A673 (cell line): ENCODE data around the gene ENTHD1. TPM values are rescaled to one million over a fixed set of nuclear protein-coding genes. Genes with fewer than 3 reads are reported as not detected.

ENCODE experiments used
- BruUV-seq: library from RNA; stranded (reverse); fragments of 400-500 nt; replicated peaks from 2 replicates; lab custom pipeline; 2021; lab: Mats Ljungman, UMichigan
- CTCF ChIA-PET: fragments of 300-600 bp; sonication (Branson Sonifier 250); formaldehyde crosslinking; loops from one replicate; lab custom pipeline; 2022; ENCODE audit warnings: antibody characterized with exemption; lab: Charles Lee
- POLR2A ChIA-PET: fragments of 300-600 bp; sonication (Branson Sonifier 250); formaldehyde crosslinking; loops from one replicate; lab custom pipeline; 2022; ENCODE audit warnings: antibody characterized with exemption; ENCODE audit not compliant: low non-redundant PET; lab: Charles Lee
- DNase-seq: peaks from one replicate; pipeline ENCODE4 v3.0.0-alpha.2; 2015; ENCODE audit warnings: low spot score
- H3K27ac ChIP-seq: fragments of 200-600 bp; sonication (generic); 2 replicates; pipeline ENCODE4 v1.5.1; 2016; ENCODE audit warnings: mixed run types, low read depth, mild to moderate bottlenecking, mixed read lengths, antibody characterized with exemption, low read length; ENCODE audit not compliant: poor library complexity, severe bottlenecking
- H3K27me3 ChIP-seq: fragments of 200-600 bp; sonication (generic); replicated peaks from 2 replicates; pipeline ENCODE4 v1.6.1; 2017; ENCODE audit warnings: mixed run types, low read depth, mild to moderate bottlenecking, mixed read lengths, antibody characterized with exemption, low read length; ENCODE audit not compliant: insufficient read depth, poor library complexity
- H3K36me3 ChIP-seq: fragments of 200-600 bp; sonication (generic); 2 replicates; pipeline ENCODE4 v1.6.1; 2016; ENCODE audit warnings: mixed run types, mild to moderate bottlenecking, mixed read lengths, antibody characterized with exemption, low read length; ENCODE audit not compliant: insufficient read depth, poor library complexity, severe bottlenecking
- H3K4me1 ChIP-seq: fragments of 200-600 bp; sonication (generic); 2 replicates; pipeline ENCODE4 v1.6.1; 2017; ENCODE audit warnings: mixed run types, mild to moderate bottlenecking, mixed read lengths, antibody characterized with exemption, low read length; ENCODE audit not compliant: insufficient read depth, poor library complexity, severe bottlenecking
- H3K4me3 ChIP-seq: fragments of 200-600 bp; sonication (generic); 2 replicates; pipeline ENCODE4 v1.5.1; 2016; ENCODE audit warnings: low read depth, mixed run types, mild to moderate bottlenecking, mixed read lengths, low read length; ENCODE audit not compliant: poor library complexity, severe bottlenecking
- H3K9me3 ChIP-seq: fragments of 200-600 bp; sonication (generic); 2 replicates; pipeline ENCODE4 v1.6.1; 2016; ENCODE audit warnings: mixed run types, low read depth, mild to moderate bottlenecking, mixed read lengths, antibody characterized with exemption, low read length; ENCODE audit not compliant: poor library complexity, severe bottlenecking
- CTCF ChIP-seq: fragments of 300-800, 200-600 bp; sonication (generic); conservative IDR thresholded peaks from 2 replicates; pipeline ENCODE4 v1.5.1; 2017; ENCODE audit warnings: low read depth, mild to moderate bottlenecking, antibody characterized with exemption, low read length, moderate library complexity, mixed read lengths
- EZH2 ChIP-seq: fragments of 200-600 bp; sonication (generic); IDR thresholded peaks from 2 replicates; pipeline ENCODE4 v1.6.1; 2017; ENCODE audit warnings: borderline replicate concordance, low read depth, mild to moderate bottlenecking, mixed read lengths, antibody characterized with exemption, low read length; ENCODE audit not compliant: poor library complexity, severe bottlenecking
- intact Hi-C: fragments of 100-400 bp; cut with micrococcal nuclease; formaldehyde crosslinking; loops from one replicate; pipeline ENCODE4 v1.10.0; 2022; ENCODE audit not compliant: unreplicated experiment
- total RNA-seq: library from RNA; stranded (reverse); gene quantifications from 2 replicates; pipeline ENCODE4 v1.2.3, GENCODE V29; 2021

Gene ENTHD1
- total RNA-seq, 1 experiment from 2014 or later: not detected

- POLR2A ChIA-PET: no interaction called here
- DNase-seq: no peak
- intact Hi-C loops: no loop called here
- peaks cover 5% of the 10 kb centered on the region for H3K27me3 ChIP-seq
- no peak overlapping the region for H3K4me3 ChIP-seq
- H3K36me3 ChIP-seq: no peaks in the 10 kb centered on the region
- TF ChIP-seq CTCF (no peak), EZH2 (no peak)
- CTCF ChIA-PET: no interaction called here
- BruUV-seq: no TSS peak
- H3K9me3 ChIP-seq: no peaks in the 10 kb centered on the region
- H3K27ac ChIP-seq: no peak overlapping the region
- H3K4me1 ChIP-seq: no peaks in the 10 kb centered on the region
Measured at GRCh38 chr22:39917197-39917643, 23.7 kb upstream of the ENTHD1 start.

DNA sequence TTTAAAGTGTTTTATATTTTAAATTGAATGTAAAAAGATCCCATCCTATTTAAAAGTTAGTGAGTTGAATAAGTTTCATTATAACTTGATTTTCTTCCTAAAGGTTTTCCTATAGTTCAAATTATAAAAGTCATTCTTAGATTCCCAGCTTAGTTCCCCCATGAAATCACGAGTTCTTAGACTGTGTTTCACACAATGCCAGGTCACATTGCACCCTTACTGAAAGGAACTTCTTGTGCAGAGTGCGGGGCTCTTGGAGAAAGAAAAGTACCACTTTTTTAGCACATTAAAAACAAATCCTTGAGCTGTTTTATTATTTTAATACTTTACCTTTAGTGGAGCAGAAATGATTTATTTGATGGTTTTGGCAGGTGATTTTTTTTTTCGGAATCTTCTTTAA is 22.9 kb upstream of the ENTHD1 start:
- intact Hi-C loops: no loop called here
- Histone ChIP-seq H3K27me3 (peaks cover 5% of the 10 kb centered on the region), H3K4me3 (no peak overlapping the region), H3K27ac (no peak overlapping the region), H3K9me3 (no peaks in the 10 kb centered on the region), H3K36me3 (no peaks in the 10 kb centered on the region), H3K4me1 (no peaks in the 10 kb centered on the region)
- TF ChIP-seq EZH2 (no peak), CTCF (no peak)
- ChIA-PET POLR2A (interaction anchor here (0.7 kb wide), 1 partner anchor 444 kb away, joined by 3 read pairs; no protein-coding TSS in a partner anchor), CTCF (no interaction called here)
- no peak for DNase-seq
- BruUV-seq: no TSS peak

GRCh38 chr22:39915295-39915726 is 21.8 kb upstream of the ENTHD1 start:
- no TSS peak for BruUV-seq

More at GRCh38 chr22:39915295-39915726, 21.8 kb upstream of the ENTHD1 start:
- DNase-seq: no peak
- ChIA-PET POLR2A (interaction anchor here (0.6 kb wide), 1 partner anchor 9 kb away, joined by 3 read pairs; no protein-coding TSS in a partner anchor), CTCF (no interaction called here)
- no peaks in the 10 kb centered on the region for H3K36me3 ChIP-seq
- H3K4me3 ChIP-seq: no peak overlapping the region
- peaks cover 5% of the 10 kb centered on the region for H3K27me3 ChIP-seq
- H3K9me3 ChIP-seq: no peaks in the 10 kb centered on the region
- intact Hi-C loops: no loop called here
- no peak overlapping the region for H3K27ac ChIP-seq
- TF ChIP-seq EZH2 (no peak), CTCF (no peak)
- H3K4me1 ChIP-seq: no peaks in the 10 kb centered on the region
